ENCODE measurements around the gene KYAT1. TPM values are rescaled to one million over a fixed set of nuclear protein-coding genes. Genes with fewer than 3 reads are reported as not detected.

KYAT1 gene
- total RNA-seq, 2 donors from 2014 or later = 13.6 to 25.3 TPM

DNA sequence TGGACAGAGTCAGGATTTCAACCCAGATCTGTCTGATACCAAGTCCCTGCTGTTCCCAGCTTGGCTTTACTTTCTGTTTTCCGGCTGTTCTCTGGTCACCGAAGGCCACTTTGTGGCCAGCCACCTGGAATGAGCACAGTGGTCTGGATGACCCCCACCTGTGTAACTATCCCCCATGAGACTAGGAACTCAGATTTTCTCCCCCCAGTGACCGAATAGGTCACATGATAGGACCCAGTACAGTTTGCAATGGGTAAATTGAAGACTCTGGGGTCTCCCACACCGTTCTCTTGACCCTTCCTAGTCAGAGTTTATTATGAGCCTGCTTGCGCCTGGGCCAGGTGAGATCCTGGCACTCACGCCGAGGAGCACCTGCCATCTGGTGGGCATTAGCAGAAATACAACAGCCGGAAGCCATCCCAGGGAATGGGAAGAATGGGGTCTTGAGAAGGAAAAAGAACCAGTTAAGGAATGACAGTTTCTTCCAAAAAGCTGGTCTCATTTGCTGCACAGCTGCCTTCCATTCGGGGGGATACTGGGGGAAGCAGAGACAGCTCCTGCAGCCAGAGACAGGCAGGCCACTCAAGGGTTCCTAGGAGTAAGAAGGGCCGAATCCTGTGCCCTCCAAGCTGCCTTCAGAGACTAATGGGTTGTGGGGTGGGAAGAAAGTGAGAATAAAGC is 46.1 kb upstream of the KYAT1 start:
- Histone ChIP-seq H3K4me3 (ENCODE audit: low read length) (no peak overlapping the region), H3K9ac (ENCODE audit: extremely low read depth, low read length, poor library complexity, severe bottlenecking) (no peak overlapping the region), H3K9me3 (ENCODE audit: control insufficient read depth, low read length) (no peaks in the 10 kb centered on the region), H3K36me3 (ENCODE audit: control insufficient read depth, insufficient read depth, low read length) (no peaks in the 10 kb centered on the region), H3K27me3 (ENCODE audit: control insufficient read depth, insufficient read depth, low read length, poor library complexity, severe bottlenecking) (no peaks in the 10 kb centered on the region), H3K4me1 (ENCODE audit: control insufficient read depth, insufficient read depth, low read length) (no peaks in the 10 kb centered on the region), H3K27ac (ENCODE audit: low read depth, low read length) (no peak overlapping the region)
- TF ChIP-seq, protein P1, sequence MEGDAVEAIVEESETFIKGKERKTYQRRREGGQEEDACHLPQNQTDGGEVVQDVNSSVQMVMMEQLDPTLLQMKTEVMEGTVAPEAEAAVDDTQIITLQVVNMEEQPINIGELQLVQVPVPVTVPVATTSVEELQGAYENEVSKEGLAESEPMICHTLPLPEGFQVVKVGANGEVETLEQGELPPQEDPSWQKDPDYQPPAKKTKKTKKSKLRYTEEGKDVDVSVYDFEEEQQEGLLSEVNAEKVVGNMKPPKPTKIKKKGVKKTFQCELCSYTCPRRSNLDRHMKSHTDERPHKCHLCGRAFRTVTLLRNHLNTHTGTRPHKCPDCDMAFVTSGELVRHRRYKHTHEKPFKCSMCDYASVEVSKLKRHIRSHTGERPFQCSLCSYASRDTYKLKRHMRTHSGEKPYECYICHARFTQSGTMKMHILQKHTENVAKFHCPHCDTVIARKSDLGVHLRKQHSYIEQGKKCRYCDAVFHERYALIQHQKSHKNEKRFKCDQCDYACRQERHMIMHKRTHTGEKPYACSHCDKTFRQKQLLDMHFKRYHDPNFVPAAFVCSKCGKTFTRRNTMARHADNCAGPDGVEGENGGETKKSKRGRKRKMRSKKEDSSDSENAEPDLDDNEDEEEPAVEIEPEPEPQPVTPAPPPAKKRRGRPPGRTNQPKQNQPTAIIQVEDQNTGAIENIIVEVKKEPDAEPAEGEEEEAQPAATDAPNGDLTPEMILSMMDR (conservative IDR thresholded peaks at IDR 0.05) = peak; percentile 89
- Mint-ChIP-seq H3K27me3 (ENCODE audit: insufficient read depth) (no peaks in the 10 kb centered on the region), H3K4me1 (peaks cover 4% of the 10 kb centered on the region), H3K4me3 (no peak overlapping the region), H3K27ac (peak overlapping the region; percentile 85), H3K36me3 (ENCODE audit: low read depth) (no peaks in the 10 kb centered on the region), H3K9me3 (no peaks in the 10 kb centered on the region)
- WGBS, 2 experiments (ENCODE audit: insufficient coverage in 1 of 2, insufficient read length in 1 of 2) = 37 to 42% methylated on average over 9 to 10 of the region's 10 CpGs
- peak; percentile 93 for DNase-seq

DNA sequence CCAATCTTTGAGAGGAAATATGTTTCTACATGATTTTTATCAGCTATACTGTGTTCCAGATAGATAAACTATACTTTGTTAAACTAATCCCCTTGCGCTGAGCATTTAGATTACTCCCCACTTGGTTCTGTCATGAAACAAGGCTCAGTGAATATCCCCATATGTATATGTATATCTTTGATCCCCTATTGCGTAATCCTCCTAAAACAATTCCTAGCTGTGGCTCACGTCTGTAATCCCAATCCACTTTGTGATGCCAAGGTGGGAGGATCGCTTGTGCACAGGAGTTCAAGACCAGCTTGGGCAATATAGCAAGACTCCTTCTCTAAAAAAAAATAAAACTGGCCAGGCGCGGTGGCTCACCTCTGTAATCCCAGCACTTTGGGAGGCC is 41.7 kb upstream of the KYAT1 start:
- Histone ChIP-seq H3K4me1 (ENCODE audit: control insufficient read depth, insufficient read depth, low read length) (no peaks in the 10 kb centered on the region), H3K9ac (ENCODE audit: extremely low read depth, low read length, poor library complexity, severe bottlenecking) (no peak overlapping the region), H3K4me3 (ENCODE audit: low read length) (no peak overlapping the region), H3K27ac (ENCODE audit: low read depth, low read length) (no peak overlapping the region), H3K36me3 (ENCODE audit: control insufficient read depth, insufficient read depth, low read length) (peaks cover 3% of the 10 kb centered on the region), H3K27me3 (ENCODE audit: control insufficient read depth, insufficient read depth, low read length, poor library complexity, severe bottlenecking) (no peaks in the 10 kb centered on the region), H3K9me3 (ENCODE audit: control insufficient read depth, low read length) (no peaks in the 10 kb centered on the region)
- H3K9me3 Mint-ChIP-seq = no peaks in the 10 kb centered on the region
- no peak for DNase-seq
- H3K4me1 Mint-ChIP-seq = peaks cover 14% of the 10 kb centered on the region
- H3K36me3 Mint-ChIP-seq (ENCODE audit: low read depth) = peaks cover 5% of the 10 kb centered on the region
- 96 to 99% methylated on average over 5 to 6 of the region's 6 CpGs for WGBS, 2 experiments (ENCODE audit: insufficient coverage in 1 of 2, insufficient read length in 1 of 2)
- TF ChIP-seq, protein P1 (conservative IDR thresholded peaks at IDR 0.05) = no peak
- H3K27ac Mint-ChIP-seq = no peak overlapping the region
- H3K27me3 Mint-ChIP-seq (ENCODE audit: insufficient read depth) = no peaks in the 10 kb centered on the region
- H3K4me3 Mint-ChIP-seq = no peak overlapping the region

DNA sequence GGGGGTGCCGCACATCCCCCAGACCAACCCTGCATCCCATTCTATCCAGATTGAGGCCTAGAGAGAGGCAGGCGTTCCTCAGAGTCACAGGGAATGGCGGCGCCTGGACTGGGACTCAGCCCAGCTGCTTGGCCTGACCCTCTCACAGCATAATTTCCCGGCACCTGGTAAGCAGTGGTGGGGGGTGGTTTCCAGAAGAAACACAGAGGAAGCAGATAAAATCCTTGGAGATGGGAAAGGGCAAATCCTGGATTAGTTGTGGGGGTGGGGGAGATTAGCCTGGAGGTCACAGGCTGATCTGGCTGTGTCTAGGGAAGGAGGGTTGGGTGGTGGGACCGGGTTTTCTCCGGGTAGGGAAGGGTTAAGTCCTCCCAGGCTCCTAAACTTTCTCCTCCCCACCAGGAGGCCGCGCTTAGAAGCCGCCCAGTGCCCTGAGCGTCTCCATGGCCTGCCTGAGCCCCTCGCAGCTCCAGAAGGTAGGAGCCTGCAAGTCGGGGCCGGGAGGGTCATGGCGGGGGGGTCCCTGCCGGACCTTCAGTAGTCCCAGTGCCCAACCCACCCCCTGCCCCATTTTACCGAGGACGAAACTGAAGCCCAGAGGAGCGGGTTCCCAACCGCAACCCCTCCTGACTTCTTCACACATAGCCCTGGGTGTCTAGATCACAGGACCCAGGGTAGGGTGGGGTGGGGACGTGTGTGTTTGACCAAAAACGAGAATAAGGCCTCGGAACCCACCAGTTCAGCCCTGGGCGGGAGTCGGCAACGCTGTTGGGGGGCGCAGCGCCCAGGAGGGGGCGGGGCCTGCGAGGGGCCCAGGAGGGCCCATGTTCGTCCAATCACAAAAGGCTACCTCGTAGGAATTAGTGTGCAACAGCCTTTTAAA is 40.4 kb upstream of the KYAT1 start:
- peaks cover 14% of the 10 kb centered on the region for H3K36me3 ChIP-seq (ENCODE audit: control insufficient read depth, insufficient read depth, low read length)
- Mint-ChIP-seq H3K4me1 (peaks cover 10% of the 10 kb centered on the region), H3K27ac (peak overlapping the region; percentile 97), H3K27me3 (ENCODE audit: insufficient read depth) (no peaks in the 10 kb centered on the region), H3K4me3 (peak overlapping the region; percentile 73), H3K9me3 (no peaks in the 10 kb centered on the region), H3K36me3 (ENCODE audit: low read depth) (peaks cover 17% of the 10 kb centered on the region)
- 12 to 14% methylated on average over 7 to 31 of the region's 32 CpGs for WGBS, 2 experiments (ENCODE audit: insufficient coverage in 1 of 2, insufficient read length in 1 of 2)
- no peaks in the 10 kb centered on the region for H3K4me1 ChIP-seq (ENCODE audit: control insufficient read depth, insufficient read depth, low read length)
- peak overlapping the region; percentile 49 for H3K27ac ChIP-seq (ENCODE audit: low read depth, low read length)
- TF ChIP-seq, protein P1 (conservative IDR thresholded peaks at IDR 0.05) = no peak
- no peaks in the 10 kb centered on the region for H3K9me3 ChIP-seq (ENCODE audit: control insufficient read depth, low read length)
- DNase-seq = peak; percentile 92
- no peaks in the 10 kb centered on the region for H3K27me3 ChIP-seq (ENCODE audit: control insufficient read depth, insufficient read depth, low read length, poor library complexity, severe bottlenecking)
- H3K9ac ChIP-seq (ENCODE audit: extremely low read depth, low read length, poor library complexity, severe bottlenecking) = peak overlapping the region; percentile 63
- peak overlapping the region; percentile 76 for H3K4me3 ChIP-seq (ENCODE audit: low read length)
